ENCODE data around the gene RNF224.

RNF224 gene

GRCh38 chr9:137278061-137278701 is 50.9 kb downstream of the RNF224 start:
- H3K27ac ChIP-seq, result no peak overlapping the region
- TF ChIP-seq CTCF (IDR thresholded peaks at IDR 0.05) (no peak), ZFX (IDR thresholded peaks at IDR 0.05; ENCODE audit: borderline replicate concordance) (no peak)

All from 22Rv1 (cell line).